ENCODE measurements around the gene ZNF580.

The ZNF580 gene

DNA sequence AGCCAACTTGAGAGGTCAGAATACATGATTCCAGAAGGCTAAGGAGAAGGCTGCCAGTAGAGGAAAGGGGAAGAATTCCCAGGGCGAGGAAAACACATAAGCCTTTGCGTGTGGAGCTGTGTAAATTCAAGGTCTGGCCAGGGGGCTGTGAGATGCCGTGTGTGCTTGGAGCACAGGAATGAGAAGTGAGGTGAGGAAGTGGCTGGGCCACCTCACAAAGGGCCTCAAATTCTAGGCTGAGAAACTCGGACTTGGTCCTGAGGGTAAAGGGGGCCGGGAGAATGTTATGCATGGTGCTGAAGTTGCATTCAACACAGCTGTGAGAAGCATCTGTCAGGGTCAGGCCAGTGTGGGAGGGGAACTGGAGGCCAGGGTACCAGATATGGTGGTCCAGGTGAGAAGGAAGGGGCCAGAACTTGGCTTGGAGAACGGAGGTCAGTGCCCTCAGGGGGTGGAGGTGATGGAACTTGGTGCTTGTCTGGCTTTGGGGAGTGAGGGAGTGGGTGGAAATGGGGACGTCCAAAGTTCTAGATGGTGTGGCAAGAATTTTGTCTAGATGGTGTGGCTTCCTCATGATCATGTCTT lies 4.9 kb upstream of the ZNF580 start:
- Histone ChIP-seq H3K9me3 (no peaks in the 10 kb centered on the region), H3K27ac (peak overlapping the region; percentile 96), H3K9ac (peak overlapping the region; percentile 97), H3K4me3 (peak overlapping the region; percentile 89), H3K36me3 (peaks cover 7% of the 10 kb centered on the region), H3K4me2 (peak overlapping the region; percentile 97), H4K20me1 (no peaks in the 10 kb centered on the region), H3K27me3 (no peaks in the 10 kb centered on the region; the same call in 1 of the 2 replicates), H3K4me1 (peaks cover 81% of the 10 kb centered on the region)
- TF ChIP-seq Cebpa-rat (IDR thresholded peaks at IDR 0.05) = no peak

DNA sequence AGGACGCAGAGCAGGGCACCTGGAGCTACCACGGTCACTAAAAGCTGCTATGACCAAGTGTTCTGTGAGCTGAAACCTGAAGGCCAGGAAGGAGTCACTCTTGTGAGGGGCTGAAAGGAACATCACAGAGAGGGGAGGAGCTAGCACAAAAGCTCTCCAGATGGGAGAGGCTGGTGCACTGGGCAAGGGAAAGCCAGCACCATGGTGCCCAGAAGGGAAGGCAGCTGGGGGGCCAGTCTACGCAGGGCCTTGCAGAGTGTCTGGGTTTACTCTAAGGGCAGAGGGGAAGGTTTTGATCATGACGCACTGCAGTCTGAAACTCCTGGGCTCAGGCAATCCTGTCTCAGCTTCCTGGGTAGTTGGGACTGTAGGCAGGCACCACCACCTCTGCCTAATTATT lies 4.1 kb upstream of the ZNF580 start:
- Histone ChIP-seq H3K9ac (peak overlapping the region; percentile 32; the same call in 1 of the 2 replicates), H3K27ac (peak overlapping the region; percentile 27; the same call in 1 of the 2 replicates), H3K4me3 (peak overlapping the region; percentile 89; the same call in 1 of the 2 replicates), H3K36me3 (peaks cover 7% of the 10 kb centered on the region), H4K20me1 (no peaks in the 10 kb centered on the region), H3K4me1 (peaks cover 79% of the 10 kb centered on the region), H3K27me3 (no peaks in the 10 kb centered on the region; the same call in 1 of the 2 replicates), H3K4me2 (peak overlapping the region; percentile 97), H3K9me3 (no peaks in the 10 kb centered on the region)
- TF ChIP-seq Cebpa-rat (IDR thresholded peaks at IDR 0.05) = no peak

DNA sequence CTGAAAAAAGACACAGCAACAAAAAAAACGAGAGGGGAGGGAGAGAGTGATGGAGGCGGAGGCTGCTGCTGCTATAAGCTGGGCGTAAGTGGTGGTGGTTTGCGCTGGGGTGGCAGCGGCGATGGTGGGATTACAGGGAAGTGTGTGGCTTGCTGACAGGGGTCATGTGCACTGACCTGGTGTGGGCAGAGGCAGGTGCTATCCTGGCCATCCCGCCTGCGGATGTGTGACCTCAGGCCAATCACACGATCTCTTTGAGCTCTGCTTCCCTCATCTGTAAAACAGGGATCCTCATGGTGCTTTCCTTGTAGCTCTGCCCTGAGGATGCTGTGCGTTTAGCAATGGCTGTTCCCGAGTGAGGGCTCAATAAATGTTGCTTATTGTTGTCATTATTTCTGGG lies 3.3 kb upstream of the ZNF580 start:
- no peak overlapping the region for H3K27ac ChIP-seq
- H4K20me1 ChIP-seq = no peaks in the 10 kb centered on the region
- H3K9me3 ChIP-seq = no peaks in the 10 kb centered on the region
- H3K4me1 ChIP-seq = peaks cover 76% of the 10 kb centered on the region
- TF ChIP-seq Cebpa-rat (IDR thresholded peaks at IDR 0.05) = no peak
- peaks cover 7% of the 10 kb centered on the region for H3K36me3 ChIP-seq
- H3K27me3 ChIP-seq = no peaks in the 10 kb centered on the region; the same call in 1 of the 2 replicates
- no peak overlapping the region for H3K4me3 ChIP-seq
- 0 out of 2 replicates have a peak overlapping the region, but pooled peaks have one; percentile 1 for H3K9ac ChIP-seq
- no peak overlapping the region for H3K4me2 ChIP-seq

DNA sequence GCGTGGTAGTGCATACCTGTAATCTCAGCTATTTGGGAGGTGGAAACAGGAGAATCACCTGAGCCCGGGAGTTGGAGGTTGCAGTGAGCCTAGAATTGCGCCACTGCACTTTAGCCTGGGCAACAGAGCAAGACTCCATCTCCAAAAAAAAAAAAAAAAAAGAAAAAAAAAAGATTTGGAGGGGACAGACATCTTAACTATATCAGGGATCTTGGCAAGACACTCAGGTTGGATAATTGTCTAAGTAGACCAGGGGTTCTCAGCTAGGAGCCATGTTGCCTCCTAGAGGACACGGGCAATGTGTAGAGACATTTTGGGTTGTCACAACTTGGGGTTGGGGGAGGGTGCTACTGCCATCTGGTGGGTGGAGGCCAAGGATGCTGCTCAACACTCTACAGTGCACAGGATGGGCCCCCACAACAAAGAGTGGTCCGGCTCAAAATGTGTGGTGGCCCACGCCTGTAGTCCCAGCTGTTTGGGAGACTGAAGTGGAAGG lies 1.9 kb upstream of the ZNF580 start:
- Histone ChIP-seq H3K9ac (peak overlapping the region; percentile 94; the same call in 1 of the 2 replicates), H4K20me1 (no peaks in the 10 kb centered on the region), H3K36me3 (peaks cover 7% of the 10 kb centered on the region), H3K9me3 (no peaks in the 10 kb centered on the region), H3K27ac (peak overlapping the region; percentile 92), H3K4me3 (no peak overlapping the region), H3K4me1 (peaks cover 70% of the 10 kb centered on the region), H3K4me2 (peak overlapping the region; percentile 98), H3K27me3 (no peaks in the 10 kb centered on the region; the same call in 1 of the 2 replicates)
- no peak for TF ChIP-seq Cebpa-rat (IDR thresholded peaks at IDR 0.05)

DNA sequence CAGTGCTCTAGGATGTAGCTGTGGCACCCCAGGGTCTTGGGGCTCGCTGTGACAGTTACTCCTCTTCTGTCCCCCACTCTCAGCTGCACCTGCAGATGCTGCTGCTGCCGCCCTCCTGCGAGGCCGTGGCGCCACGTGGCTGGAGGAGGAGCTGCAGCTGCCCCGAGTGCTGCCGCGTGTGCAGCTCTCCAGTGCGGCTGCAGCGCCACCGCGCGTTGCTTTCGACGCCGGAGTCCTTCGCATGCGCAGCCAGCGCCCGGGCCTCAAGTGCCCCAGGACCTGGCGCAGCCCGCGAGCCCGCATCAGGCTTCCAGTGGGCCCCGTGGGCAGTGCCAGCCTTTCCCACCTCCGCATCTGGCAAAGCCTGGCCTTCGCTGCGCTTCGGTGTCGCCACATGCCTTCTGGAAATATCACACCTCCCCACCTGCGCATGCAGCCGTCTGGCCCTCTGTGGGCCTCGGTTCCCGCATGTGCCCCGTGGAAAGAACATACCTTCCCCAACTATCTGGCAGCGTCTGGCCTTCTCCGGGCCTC lies 692 bp upstream of the ZNF580 start:
- H3K36me3 ChIP-seq = peaks cover 16% of the 10 kb centered on the region
- no peaks in the 10 kb centered on the region for H3K27me3 ChIP-seq
- H3K9ac ChIP-seq = peak overlapping the region; percentile 94
- H3K4me3 ChIP-seq = peak overlapping the region; percentile 89
- H3K9me3 ChIP-seq = no peaks in the 10 kb centered on the region
- H3K27ac ChIP-seq = peak overlapping the region; percentile 92
- peaks cover 11% of the 10 kb centered on the region; the same call in 1 of the 2 replicates for H4K20me1 ChIP-seq
- peaks cover 75% of the 10 kb centered on the region for H3K4me1 ChIP-seq
- TF ChIP-seq Cebpa-rat (IDR thresholded peaks at IDR 0.05) = no peak
- peak overlapping the region; percentile 98 for H3K4me2 ChIP-seq

DNA sequence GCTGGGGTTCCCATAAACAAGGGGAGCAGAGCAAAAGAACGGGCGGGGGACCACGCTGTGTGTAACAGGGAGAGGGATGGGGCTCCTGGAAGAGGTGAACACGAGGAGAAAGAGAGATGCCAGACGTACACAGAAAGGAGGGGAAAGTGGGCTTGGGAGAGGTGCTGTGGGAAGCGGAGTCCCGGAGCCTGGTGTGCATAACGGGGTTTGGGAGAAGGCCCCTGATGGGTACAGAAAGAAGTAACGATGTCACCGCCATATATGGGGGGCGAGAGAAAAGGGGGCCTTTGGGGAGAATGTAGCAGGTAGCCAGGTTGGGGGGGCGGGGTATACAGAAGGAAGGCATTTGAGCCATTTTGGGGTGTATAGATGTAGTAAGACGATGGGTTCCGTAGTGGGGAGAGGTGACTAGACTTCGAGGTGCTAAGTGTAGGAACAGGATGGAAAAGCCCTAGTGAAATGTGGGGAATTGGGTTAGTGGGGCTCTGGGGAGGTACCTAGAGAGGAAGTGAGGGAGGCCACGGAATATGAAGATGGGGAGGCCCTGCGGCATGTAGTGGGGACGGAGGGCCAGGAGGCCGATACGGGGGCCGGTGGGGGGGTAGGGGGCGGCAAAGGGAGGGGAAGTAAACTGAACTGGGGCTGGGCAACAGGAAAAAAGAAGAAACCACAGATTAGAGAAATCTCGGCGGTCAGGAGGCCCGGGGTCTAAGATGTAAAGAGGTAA lies 787 bp downstream of the ZNF580 start:
- TF ChIP-seq Cebpa-rat (IDR thresholded peaks at IDR 0.05) = no peak
- H4K20me1 ChIP-seq = peaks cover 14% of the 10 kb centered on the region; the same call in 1 of the 2 replicates
- H3K9ac ChIP-seq = peak overlapping the region; percentile 94
- H3K4me3 ChIP-seq = peak overlapping the region; percentile 89
- H3K4me2 ChIP-seq = peak overlapping the region; percentile 98
- H3K36me3 ChIP-seq = peaks cover 27% of the 10 kb centered on the region
- H3K9me3 ChIP-seq = no peaks in the 10 kb centered on the region
- H3K27ac ChIP-seq = peak overlapping the region; percentile 92
- H3K27me3 ChIP-seq = no peaks in the 10 kb centered on the region
- H3K4me1 ChIP-seq = peaks cover 74% of the 10 kb centered on the region

DNA sequence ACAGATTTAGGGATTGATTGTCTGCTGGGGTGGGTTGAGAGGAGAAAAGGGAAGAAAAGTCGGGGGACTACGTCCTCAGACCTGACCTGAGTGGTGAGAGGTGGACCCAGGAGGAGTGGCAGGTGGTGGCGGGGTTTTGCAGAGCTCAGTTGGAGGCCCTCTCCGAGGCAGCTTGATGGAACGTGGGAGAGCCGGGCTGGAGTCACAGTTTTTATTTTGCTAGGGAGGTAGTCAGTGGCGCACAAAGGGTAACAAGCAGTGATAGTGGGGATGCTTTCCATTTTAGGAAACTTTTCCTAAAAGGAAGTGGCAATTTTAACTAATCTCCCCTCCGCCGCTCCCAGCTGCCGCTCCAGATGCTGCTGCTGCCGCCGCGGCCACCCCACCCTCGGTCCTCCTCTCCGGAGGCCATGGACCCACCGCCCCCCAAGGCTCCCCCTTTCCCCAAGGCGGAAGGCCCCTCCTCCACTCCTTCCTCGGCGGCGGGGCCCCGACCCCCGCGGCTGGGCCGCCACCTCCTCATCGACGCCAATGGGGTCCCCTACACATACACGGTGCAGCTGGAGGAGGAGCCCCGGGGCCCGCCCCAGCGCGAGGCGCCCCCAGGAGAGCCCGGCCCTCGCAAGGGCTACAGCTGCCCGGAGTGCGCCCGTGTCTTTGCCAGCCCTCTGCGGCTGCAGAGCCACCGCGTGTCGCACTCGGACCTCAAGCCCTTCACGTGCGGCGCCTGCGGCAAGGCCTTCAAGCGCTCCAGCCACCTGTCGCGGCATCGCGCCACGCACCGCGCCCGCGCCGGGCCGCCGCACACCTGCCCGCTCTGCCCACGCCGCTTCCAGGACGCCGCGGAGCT lies 1.6 kb downstream of the ZNF580 start:
- Histone ChIP-seq H3K27ac (peak overlapping the region; percentile 92), H3K36me3 (peaks cover 30% of the 10 kb centered on the region), H3K4me2 (peak overlapping the region; percentile 98), H3K9me3 (no peaks in the 10 kb centered on the region), H3K9ac (peak overlapping the region; percentile 94), H3K27me3 (no peaks in the 10 kb centered on the region), H3K4me1 (peaks cover 74% of the 10 kb centered on the region), H4K20me1 (peaks cover 14% of the 10 kb centered on the region; the same call in 1 of the 2 replicates), H3K4me3 (peak overlapping the region; percentile 89)
- no peak for TF ChIP-seq Cebpa-rat (IDR thresholded peaks at IDR 0.05)

DNA sequence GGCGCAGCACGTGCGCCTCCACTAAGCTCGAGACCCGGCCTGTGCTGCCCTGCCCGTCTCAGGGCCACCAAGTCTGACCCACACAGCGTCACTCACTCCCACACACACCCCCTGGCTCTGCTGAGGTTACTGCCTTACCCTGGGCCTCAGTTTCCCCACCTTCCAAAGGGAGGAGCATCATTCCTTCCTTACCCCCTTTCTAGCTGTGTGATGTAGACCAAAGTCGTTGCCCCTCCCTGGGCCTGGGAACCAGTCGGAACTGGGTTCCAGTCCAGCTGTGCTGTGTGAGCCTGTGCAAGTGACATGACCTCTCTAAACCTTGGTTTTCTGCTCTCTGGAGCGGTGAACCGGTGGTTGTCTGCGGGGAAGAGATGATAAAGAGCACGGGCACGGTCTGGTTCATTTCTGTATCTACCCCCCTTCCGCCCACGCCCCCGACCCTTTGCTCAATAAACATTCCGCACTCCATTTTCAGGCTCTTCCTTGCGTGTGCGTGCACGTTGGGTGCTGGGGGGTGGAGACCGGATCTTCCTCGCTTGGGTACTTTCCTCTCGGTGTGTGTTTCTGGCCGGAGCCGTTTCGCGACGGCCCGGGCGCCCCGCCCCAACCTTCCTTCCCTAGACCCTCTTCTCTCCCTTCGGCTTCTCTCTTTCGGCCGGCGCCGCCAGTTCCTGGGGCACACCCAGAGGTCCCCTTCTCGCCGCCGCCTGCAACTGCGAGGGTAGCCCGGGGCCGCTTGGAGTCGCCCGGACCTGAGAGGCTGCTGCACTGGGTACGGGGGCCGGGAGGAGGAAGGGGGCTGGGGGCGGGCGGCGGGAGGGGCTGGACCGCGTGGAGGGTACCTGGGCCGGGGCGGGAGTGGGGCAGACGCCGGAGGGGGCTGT lies 2.4 kb downstream of the ZNF580 start, which contains the start of gene ZNF581:
TSS of gene ZNF581 (plus strand) at position 647 of the 884 bp plus-strand sequence. CDS start 923 bp downstream, outside the sequence.
- no peaks in the 10 kb centered on the region for H3K9me3 ChIP-seq
- H4K20me1 ChIP-seq = peaks cover 14% of the 10 kb centered on the region; the same call in 1 of the 2 replicates
- H3K9ac ChIP-seq = peak within 1 kb of the TSS; percentile 94
- H3K4me1 ChIP-seq = peaks cover 71% of the 10 kb centered on the region
- H3K36me3 ChIP-seq = peaks cover 27% of the 10 kb centered on the region
- no peaks in the 10 kb centered on the region for H3K27me3 ChIP-seq
- H3K4me2 ChIP-seq = peak within 1 kb of the TSS; percentile 98
- no peak for TF ChIP-seq Cebpa-rat (IDR thresholded peaks at IDR 0.05)
- H3K4me3 ChIP-seq = peak within 1 kb of the TSS; percentile 89
- peak within 1 kb of the TSS; percentile 92 for H3K27ac ChIP-seq
